Measurements from ENCODE around the gene LSP1.
A peak's percentile ranks its signal among the peaks of the same experiment; 100 is the strongest.

LSP1 gene

DNA sequence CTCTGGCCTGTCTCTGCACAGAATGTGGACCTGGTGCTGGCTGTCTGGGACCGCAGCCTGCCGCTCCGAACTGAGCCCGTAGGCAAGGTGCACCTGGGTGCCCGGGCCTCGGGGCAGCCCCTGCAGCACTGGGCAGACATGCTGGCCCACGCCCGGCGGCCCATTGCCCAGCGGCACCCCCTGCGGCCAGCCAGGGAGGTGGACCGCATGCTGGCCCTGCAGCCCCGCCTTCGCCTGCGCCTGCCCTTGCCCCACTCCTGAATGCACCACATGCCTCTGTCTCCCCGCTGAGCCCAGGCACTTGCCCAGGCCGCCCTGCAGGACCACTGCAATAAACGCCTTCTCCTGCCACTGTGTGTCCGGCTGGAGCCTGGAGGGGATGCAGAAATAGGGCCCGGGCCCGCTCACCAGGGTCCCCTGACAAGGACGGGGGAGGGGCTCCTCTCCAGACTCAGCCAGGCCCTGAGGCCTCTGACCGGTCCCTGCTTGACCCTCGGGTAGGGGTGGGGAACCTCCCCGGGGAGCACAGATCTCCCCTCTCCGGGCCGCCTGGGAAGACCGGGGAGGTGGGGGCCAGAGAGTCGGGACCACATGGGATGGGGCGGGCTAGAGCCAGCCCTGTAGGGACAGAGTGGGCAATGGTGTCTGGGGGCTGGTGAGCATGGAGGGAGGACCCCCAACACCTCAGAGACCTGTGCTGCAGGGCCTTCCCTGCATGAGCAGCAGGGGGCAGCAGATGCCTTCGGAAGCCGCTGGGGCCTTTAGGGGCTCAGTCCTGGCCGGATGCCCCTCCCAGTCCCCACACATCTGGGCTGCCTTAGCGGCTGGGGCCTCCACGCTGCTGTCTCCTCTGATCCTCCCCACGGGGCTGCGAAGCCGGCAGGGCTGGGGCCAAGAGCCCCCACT lies 15.5 kb upstream of the LSP1 start:
- peak; percentile 65 for DNase-seq (ENCODE audit: low read depth)

DNA sequence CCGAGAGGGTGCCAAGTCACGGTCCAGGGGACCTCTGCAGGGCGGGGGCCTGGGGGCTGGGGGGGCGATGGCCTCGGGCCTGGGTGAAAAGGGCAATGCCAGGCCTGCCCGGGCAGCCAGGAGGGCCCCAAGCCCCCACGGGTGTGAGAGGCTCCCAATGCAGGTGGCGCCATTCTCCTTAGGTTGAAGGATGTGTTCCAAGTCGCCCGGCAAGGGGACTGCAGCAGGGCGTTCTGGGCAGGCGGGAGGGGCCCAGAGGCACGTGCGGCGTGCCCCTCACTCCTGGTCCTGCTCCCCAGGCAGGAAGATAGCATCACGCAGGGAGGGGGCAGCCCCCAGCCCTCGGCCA lies 14.8 kb upstream of the LSP1 start:
- no peak for DNase-seq (ENCODE audit: low read depth)

DNA sequence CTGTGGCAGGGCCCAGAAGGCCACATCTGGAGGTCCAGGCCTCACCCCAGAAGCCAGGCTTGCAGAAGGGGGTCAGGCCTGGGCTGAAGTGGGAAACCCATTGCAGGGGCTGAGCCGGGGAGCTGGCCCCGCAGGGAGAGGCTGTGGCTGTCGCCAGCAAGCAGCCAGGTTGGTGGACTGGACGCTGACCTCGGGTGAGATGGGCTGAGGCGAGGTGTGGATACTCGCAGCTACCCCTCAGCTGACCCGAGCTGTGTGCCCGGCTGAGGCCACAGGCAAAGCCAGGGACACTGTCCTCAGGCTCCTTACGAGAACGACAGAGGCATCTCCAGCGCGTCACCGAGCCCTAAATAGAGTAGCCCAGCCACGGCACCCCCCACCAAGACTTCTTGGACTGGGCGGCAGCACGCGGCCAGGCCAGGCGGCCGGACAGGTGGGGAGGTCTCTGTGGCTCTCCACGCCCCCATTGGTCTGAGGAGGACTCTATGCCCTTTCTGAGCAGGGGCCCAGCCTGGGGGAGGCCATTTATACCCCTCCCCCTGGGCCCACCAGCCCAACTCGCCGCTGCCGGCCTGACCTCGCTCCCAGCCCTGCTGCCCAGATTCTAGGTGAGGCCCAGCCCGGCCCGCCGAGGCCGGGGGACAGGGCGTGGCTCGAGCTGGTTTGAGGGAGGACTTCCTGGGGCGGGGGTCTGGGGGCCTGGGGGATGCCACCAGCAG lies 14.3 kb upstream of the LSP1 start, which contains the start of gene TNNI2:
Gene TNNI2, plus strand, starts transcription at position 556 of the 719 bp plus-strand sequence. CDS start 716 bp downstream, outside the sequence.
- DNase-seq (ENCODE audit: low read depth) = no peak

DNA sequence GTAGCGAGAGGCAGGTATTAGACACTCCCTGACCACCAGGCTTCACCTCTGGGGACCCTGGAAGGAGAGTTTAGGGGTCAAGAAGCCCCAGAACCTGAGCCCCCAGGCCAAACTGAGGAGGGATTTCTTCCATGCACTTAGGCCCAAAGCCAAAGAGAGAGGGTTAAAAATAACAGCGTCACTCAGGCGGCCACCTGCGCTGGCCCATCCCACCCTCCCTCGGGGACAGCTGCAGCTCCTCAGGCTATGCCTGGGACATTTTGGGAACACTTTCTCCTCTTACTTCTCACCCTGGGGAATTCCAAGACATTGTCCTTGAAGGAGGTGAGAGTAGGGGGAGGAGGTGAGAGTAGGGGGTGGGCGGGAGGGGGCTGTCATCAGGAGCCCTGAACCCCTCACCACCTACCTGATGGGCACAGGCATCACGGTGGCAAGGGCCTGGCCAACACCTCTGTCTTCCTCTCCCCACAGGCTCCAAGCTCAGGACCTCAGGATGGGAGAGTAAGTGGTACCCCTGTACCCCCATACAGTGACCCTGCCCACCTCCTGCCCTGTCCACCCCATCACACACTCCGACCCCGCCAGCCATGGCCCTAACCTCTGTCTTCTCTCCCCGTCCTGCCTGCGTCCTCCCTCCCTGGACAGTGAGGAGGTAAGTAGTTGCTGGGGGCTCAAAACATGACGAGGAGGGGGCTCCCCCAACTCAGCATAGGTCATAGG lies 13.5 kb upstream of the LSP1 start:
- DNase-seq (ENCODE audit: low read depth) = no peak

DNA sequence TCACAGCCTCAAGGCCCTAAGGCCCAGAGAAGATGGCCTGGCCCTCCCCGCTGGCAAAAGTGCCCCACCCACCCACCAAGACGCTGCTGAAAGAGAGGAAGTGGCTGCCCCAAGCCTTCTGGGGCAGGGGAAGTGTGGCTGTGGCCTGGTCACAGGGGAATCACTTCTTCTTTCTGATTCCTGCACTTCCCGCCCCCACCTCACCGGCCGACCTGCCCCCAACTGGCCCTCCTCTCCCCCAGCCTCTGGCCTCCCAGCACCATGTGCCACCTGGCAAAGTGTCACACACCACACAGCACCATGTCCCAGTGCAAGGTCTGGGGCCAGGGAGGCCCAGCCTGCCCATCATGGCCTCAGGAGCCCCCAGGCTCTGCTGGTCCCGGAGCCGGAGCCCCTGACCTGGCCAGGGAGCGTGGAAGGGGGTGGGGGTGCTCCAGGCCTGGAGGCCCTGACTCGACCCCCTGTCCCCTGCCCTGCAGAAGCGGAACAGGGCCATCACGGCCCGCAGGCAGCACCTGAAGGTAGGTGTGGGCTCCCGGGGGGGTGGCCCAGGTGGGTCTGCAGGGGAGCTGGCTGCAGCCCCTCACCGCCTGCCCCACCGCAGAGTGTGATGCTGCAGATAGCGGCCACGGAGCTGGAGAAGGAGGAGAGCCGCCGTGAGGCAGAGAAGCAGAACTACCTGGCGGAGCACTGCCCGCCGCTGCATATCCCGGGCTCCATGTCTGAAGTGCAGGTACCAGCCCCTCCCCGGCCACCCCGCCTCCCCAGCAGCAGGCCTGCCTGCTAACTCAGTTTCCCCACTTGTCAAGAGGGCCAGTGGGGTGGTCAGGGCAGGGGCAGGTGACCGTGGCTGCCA lies 12.7 kb upstream of the LSP1 start:
- no peak for DNase-seq (ENCODE audit: low read depth)

DNA sequence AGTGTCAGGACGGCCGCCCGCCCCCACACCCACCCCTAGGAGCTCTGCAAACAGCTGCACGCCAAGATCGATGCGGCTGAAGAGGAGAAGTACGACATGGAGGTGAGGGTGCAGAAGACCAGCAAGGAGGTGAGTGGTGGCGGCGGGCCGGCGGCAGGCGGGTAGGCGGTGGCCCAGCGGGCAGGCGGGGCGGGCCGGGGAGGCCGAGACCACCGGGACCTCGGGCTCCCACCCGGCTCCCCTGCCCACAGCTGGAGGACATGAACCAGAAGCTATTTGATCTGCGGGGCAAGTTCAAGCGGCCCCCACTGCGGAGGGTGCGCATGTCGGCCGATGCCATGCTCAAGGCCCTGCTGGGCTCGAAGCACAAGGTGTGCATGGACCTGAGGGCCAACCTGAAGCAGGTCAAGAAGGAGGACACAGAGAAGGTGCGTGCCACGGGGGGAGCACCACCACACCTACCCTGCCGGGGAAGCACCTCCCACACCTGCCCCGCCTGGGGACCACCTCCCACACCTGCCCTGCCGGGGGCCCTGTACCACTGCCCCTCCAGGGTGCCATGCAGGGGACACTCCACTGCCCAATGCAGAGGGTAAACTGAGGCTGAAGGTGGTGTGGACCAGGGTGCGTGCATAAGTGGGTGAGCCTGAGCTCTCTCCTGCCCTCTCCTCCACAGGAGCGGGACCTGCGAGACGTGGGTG lies 12.0 kb upstream of the LSP1 start:
- DNase-seq (ENCODE audit: low read depth) = no peak

DNA sequence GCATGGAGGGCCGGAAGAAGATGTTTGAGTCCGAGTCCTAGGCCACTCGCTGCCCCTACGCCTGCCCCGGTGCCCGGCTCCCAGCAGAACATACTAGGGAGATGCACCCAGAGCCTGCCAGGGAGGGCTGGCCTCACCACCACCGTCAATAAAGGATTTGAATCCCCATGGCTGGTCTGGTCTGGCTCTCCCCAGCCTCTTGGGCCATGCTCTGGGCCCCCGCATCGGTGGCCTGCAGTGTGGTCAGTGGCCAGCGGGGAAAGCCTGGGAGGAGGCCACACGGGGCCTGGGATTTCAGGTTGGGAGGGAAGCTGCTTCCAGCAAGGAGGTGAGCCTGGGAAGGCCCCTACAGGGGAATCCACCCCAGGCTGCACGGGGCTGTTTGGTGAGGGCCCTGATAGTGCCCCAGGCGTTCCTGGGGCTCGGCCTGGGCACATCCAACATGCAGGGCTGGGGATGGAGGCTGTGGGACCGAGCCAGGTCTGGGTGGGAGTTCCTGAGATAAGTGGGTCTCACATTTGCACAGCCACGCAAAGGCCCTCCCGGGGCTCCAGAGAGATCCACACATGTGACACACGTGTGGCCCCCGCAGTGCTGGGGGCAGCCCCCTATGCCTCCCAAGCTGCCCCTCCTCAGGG lies 11.3 kb upstream of the LSP1 start:
- no peak for DNase-seq (ENCODE audit: low read depth)

DNA sequence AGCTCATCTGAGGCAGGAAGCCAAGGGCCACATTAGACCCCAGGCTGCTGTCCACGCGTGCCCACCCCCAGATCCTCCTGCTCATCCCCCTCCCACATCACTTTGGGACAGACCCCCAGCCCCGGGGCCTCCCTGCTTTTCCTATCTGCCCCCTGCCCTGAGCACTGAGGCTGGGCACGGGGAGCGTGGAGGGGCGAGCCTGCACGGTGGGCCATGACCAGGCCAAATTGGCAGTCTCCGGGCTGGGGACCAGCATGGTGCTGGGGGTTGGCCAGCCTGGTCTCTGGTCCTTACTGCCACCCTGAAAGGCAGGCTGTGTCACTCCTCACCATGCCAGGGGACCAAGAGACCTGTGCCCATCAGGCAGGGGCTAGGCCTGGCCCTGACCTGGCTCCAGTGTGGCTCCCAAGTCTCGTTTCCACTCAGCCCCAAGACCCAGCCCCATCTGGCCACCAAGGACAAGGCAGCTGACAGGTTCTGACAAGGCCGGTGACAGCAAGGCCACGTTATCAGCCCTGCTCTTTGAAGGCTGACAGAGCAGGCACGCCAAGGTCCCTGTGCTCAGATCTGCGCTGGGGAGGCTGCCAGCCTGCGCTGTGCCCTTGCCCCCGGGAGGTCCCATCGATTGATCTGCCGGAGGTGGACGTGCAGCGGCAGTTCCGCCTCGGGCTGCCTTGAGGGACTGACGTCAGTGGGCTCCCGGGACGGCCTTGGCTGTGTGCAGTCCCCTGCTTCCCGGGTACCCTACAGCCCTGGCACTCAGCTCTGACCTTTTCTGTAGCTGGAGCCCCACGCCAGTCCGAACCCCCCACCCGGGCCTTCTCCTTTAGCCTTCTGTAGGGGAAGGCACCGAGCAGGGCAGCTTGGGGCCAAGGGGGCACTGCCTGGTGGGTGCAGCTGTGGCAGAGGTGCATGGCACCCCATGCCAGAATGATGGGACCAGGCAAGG lies 10.5 kb upstream of the LSP1 start:
- no peak for DNase-seq (ENCODE audit: low read depth)

DNA sequence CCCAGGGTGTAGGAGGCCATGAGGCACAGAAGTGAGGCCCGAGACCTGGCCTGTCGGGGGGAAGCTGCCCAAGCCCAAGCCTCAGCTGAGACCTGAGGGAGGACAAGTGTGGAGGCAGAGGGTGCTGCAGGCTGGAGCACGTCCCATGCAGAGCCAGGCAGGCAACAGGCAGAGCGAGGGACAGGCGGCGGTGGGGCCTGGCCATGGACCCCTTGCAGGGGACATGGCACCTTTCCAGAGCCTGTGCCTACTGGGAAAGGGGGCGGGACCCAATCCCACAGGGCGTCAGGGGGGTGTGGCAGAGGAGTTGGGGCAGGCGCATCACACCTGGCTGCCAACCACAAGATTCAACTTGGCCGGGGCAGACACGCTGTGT lies 9.8 kb upstream of the LSP1 start:
- DNase-seq (ENCODE audit: low read depth) = no peak

DNA sequence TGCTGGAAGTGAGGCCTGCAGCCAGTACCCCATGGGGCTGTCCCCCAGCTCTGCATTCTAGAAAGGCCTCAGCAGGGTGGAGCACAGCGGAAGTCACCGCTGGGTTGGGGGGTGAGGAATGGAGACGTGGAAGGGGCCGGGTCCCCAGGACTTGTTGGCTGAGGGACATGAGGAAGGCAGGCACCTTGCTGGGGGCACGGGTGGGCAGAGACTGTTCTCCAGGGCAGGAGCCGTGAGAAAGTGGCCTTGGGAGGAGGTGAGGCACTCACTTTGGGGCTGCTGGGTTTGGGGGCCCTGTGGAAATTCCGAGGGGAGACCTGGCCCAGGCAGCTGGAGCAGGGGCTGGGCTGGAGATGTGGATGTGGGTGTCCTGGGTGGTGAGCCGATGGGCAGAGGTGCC lies 9.1 kb upstream of the LSP1 start:
- DNase-seq (ENCODE audit: low read depth) = no peak

DNA sequence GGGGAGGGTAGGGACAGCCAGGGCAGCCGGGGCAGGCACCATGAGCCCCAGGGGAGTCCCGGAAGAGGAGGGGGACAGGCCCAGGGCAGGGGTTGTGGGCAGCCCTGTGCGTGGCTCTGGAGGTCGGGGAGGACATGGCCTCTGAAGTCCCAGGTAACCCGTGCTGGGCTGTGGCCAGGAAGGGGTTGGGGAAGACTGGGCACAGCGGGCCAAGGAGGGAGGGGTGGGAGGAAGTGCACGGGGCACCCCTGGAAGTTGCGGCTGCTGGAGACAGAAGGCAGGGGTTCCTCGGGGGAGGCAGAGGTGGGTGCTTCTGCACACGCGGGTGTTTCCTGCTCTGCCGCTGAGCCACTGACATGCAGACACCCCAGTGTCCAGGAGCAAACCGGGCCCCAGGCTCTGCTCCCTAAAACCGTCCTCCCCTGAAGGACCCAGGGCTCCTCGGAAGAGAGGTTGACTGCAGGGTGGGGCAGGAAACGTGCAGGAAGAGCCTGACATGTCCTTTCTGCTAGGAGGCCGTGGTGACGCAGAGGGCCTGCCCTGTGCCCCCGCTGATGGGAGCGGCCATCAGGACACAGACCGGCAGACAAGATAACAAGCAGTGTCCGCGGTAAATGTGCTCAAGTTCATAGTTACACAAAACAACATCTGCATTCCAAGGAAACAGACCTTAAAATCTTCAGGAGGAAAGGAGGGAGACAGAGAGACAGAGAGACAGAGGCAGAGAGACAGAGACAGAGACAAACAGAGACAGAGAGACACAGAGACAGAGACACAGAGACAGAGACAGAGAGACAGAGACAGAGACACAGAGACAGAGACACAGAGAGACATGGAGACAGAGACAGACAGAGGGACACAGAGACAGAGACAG lies 8.4 kb upstream of the LSP1 start:
- no peak for DNase-seq (ENCODE audit: low read depth)

DNA sequence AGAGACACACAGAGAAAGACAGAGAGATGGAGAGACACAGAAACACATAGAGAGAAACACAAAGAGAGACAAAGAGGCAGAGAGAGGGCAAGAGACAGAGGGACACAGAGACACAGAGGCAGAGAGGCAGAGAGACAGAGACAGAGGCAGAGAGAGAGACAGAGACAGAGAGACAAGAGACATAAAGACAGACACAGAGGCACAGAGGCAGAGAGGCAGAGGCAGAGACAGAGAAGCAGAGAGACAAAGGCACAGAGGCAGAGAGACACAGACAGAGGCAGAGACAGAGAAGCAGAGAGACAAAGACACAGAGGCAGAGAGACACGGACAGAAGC lies 7.8 kb upstream of the LSP1 start:
- no peak for DNase-seq (ENCODE audit: low read depth)

DNA sequence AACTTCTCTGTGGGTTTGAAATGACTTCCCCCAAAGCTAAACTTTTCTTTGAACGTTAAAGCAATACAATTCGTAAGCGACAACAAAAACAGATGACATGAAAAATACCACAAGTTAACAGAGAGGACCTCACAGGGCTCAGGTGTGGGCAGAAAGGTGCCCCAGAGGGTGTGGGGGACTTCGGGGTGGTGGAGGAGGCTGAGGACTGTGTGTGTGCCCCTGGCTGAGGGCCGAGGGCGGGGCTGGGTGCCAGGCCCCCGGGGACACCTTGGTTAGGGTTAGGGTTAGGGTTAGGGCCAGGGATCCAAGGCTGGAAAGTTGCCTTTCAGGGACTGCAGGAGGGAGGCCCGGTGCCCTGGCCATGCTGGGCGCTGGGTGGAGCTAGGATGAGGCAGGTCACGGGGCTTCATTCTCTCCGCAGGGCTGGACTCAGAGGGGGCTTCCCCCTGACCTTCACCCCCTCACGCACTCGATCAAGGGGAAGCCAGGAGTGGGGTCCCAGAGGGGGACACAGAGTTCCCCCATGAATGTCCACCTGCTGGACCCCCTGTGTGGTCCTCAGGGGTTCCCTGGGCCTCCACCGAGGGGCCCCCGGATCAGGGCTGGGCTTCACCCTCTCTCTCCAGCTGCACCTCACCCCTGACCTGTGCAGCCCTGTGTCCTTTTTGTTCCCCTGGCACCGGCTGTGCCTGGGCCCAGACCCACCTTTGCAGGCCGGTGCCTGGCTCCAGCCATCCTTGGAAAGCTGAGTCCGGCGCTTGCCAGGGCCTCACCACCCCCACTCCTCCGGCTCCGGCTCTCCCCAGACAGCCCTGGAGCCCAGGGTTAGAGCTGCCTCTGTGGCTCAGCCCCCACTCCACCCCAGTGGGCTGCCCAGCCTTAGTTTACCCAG lies 7.1 kb upstream of the LSP1 start:
- no peak for DNase-seq (ENCODE audit: low read depth)

DNA sequence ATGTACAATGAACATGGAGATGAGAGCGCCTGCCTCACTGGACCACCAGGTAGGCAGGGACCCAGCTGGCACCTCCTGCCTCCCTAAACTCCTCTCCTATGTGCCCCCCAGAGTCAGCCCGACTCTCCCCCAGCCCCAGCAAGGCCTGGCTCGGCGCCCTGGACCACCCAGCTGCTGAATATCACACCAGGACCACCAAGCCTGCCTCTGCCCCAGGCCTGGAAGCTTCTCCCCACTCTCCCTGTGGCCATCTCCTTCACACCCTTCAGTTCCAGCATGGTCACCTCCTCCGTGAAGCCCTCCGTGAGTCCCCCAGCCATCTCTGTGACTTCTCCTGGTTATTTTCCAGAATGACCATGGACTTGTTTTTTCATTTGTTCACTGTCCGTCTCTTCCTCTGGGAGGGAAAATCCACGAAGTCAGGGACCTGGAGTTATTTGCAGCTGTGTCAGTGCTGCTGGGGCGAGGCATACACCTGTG lies 6.4 kb upstream of the LSP1 start:
- no peak for DNase-seq (ENCODE audit: low read depth)

DNA sequence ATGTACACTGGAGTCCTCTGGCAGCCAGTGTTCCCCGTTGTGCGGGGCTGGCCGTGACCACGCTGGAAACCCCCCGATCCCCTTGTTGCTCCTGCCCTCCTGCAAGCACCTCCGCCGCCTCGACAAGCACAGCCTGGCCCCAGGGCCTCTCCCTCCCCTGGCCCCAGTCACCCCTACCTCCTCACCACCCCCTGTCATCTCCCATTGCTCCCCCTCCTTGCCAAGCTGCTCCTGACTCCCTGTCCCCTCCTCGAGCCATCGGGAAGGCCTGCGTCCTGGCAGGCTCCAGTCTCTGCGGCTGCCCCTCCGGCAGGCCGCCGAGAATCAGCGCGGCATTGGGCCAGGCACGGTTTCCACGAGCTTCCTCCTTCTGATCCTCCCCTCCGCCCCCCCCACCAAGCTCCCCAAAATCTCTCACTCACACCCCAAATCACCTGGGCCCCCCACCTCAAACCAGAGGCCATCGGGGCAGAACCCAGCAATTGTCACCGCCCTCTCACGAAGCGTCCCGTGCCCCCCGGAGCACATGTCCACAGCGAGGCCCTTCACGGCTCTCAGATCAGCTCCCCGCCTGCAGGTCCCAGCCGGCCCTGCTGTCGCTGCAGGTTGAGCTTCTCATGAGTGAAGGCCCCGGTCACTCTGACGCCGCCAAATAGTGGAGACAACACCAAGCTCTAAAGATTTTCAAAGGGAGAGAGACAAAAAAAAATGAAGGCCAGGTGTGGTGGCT lies 5.7 kb upstream of the LSP1 start:
- DNase-seq (ENCODE audit: low read depth) = no peak

DNA sequence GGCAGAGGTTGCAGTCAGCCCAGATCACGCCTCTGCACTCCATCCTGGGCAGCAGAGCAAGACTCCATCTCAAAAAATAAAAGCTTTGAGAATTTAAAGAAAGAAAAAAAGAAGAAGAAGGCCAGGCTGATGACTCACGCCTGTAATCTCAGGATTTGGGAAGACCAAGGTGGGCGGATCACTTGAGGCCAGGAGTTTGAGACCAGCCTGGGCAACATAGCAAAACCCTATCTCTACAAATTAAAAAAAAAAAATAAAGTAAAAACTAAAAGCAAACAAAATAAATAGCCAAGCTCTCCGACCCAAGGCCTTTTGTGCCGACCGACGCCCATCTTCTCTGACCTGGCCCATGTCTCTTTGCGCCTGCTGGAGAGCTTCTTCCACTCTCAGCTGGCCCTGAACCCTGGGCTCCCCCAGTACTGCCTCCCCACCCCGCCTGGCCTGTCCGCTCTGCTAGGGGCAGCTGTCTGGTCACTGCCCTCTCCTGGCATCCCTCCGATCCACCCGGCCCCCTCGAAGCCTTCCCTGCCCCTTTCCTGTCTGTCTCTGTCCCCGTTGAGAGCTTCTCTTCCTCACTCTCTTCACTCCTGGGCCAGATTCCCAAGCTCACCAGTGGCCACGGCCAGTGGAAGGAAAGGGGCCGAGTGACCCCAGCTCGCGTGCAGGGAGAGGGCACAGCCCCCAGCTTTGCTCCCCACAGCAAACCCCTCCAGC lies 4.8 kb upstream of the LSP1 start:
- DNase-seq (ENCODE audit: low read depth) = no peak
